ENCODE results near the gene SLC2A10. TPM values are rescaled to one million over a fixed set of nuclear protein-coding genes. Genes with fewer than 3 reads are reported as not detected.

Gene SLC2A10
- total and polyA plus RNA-seq, 2 donors (not counting 3 experiments of a cell fraction or from before 2014, with no cell fraction given) = 11.2 to 13.6 TPM

GRCh38 chr20:46739431-46740213 lies 30.2 kb downstream of the SLC2A10 start:
- no peaks in the 10 kb centered on the region for H3K9me3 ChIP-seq (replicated peaks; ENCODE audit: control insufficient read depth, insufficient read depth, low read length)
- H3K27ac ChIP-seq (ENCODE audit: insufficient read depth, low read depth, low read length) = no peak overlapping the region
- DNase-seq (ENCODE audit: low read depth, low spot score) = no peak
- H3K9me1 ChIP-seq (replicated peaks; ENCODE audit: control insufficient read depth, extremely low read depth, insufficient read depth, low read length) = no peaks in the 10 kb centered on the region
- ChIA-PET CTCF (no interaction called here), POLR2A (no interaction called here)
- H3K79me2 ChIP-seq (ENCODE audit: control insufficient read depth, insufficient read depth, low read length) = no peaks in the 10 kb centered on the region
- no TSS peak for BruUV-seq (replicated peaks)
- FAIRE-seq = no peak
- H3K4me2 ChIP-seq (ENCODE audit: insufficient read depth, low read length) = no peak overlapping the region
- peaks cover 0 to 2% of the 10 kb centered on the region in 2 experiments for H3K27me3 ChIP-seq (ENCODE audit: control insufficient read depth in 2 of 2, insufficient read depth in 2 of 2, low read length in 2 of 2)
- H3K36me3 ChIP-seq (ENCODE audit: control insufficient read depth in 2 of 2, extremely low read depth in 1 of 2, insufficient read depth in 2 of 2, low read length in 2 of 2) = no peaks in the 10 kb centered on the region
- dilution Hi-C loops (cut with MboI; ENCODE audit: extremely low pct_ligation_motif_present, low sequenced_read_pairs) (no loop called here), intact Hi-C loops (cut with micrococcal nuclease) (no loop called here)
- no peak overlapping the region for H3K9ac ChIP-seq (replicated peaks; ENCODE audit: extremely low read depth, insufficient read depth, low read length)
- no peak overlapping the region for H3K4me3 ChIP-seq (replicated peaks in 1 of 3; ENCODE audit: insufficient read depth in 1 of 3, low read depth in 1 of 3, low read length in 3 of 3)
- TF ChIP-seq JUN (IDR thresholded peaks at IDR 0.05; ENCODE audit: borderline replicate concordance, insufficient read depth, insufficient read length, low read depth) = no peak
- TF ChIP-seq POLR2AphosphoS5 (IDR thresholded peaks at IDR 0.05; ENCODE audit: insufficient read depth, low read depth, low read length) = no peak
- no peak for TF ChIP-seq GATA2 (IDR thresholded peaks at IDR 0.05; ENCODE audit: insufficient read depth, insufficient read length, low read depth, low read length)
- no peak for TF ChIP-seq MYC (IDR thresholded peaks at IDR 0.05; ENCODE audit: low read depth, low read length)
- TF ChIP-seq, protein P1, sequence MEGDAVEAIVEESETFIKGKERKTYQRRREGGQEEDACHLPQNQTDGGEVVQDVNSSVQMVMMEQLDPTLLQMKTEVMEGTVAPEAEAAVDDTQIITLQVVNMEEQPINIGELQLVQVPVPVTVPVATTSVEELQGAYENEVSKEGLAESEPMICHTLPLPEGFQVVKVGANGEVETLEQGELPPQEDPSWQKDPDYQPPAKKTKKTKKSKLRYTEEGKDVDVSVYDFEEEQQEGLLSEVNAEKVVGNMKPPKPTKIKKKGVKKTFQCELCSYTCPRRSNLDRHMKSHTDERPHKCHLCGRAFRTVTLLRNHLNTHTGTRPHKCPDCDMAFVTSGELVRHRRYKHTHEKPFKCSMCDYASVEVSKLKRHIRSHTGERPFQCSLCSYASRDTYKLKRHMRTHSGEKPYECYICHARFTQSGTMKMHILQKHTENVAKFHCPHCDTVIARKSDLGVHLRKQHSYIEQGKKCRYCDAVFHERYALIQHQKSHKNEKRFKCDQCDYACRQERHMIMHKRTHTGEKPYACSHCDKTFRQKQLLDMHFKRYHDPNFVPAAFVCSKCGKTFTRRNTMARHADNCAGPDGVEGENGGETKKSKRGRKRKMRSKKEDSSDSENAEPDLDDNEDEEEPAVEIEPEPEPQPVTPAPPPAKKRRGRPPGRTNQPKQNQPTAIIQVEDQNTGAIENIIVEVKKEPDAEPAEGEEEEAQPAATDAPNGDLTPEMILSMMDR (IDR thresholded peaks at IDR 0.05; ENCODE audit: extremely low read depth in 1 of 2, insufficient read depth in 1 of 2, low read depth in 1 of 2, low read length in 2 of 2) = no peak
- H4K20me1 ChIP-seq (replicated peaks; ENCODE audit: control insufficient read depth, extremely low read depth, insufficient read depth, low read length) = no peaks in the 10 kb centered on the region
- no peak overlapping the region for H2AFZ ChIP-seq (ENCODE audit: low read depth, low read length)
- H3K4me1 ChIP-seq (ENCODE audit: control insufficient read depth, extremely low read depth, insufficient read depth, low read length) = no peaks in the 10 kb centered on the region

Measured in endothelial cell of umbilical vein (primary cell).